Measurements from ENCODE around the gene TNKS1BP1. TPM values are rescaled to one million over a fixed set of nuclear protein-coding genes. Genes with fewer than 3 reads are reported as not detected.

TNKS1BP1 gene
- total and polyA plus RNA-seq, 9 of the 15 experiments (the other 6 are each of a cell fraction or from before 2014, with no cell fraction given): 1.1 to 47.2 (median 10.9) TPM

DNA sequence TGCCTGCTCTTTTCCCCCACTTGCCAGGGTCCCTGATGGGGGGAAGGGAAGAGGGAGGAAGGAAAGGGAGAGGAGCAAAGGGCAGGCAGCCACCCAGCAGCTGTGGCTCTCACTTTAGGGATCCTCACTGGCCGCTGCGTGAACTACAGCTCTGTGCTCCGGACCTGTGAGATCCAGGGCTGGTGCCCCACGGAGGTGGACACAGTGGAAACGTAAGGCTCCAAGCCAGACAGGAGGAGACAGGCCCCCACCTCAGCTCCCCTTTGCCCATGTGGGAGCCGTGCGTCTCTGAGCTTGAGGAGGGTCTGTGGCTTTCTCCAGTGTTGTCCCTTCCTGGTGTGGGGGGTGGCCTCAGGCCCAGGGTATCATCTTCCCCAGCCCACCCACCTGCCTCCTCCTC is 23.3 kb upstream of the TNKS1BP1 start:
- no peak for FAIRE-seq
- H3K79me2 ChIP-seq (ENCODE audit: control insufficient read depth, insufficient read depth, low read length): no peaks in the 10 kb centered on the region
- in situ Hi-C loops (cut with MboI): loop anchor here (10.0 kb wide), 2 partner anchors 177 to 1167 kb away; no protein-coding TSS in a partner anchor
- 0 out of 2 replicates have a peak, but pooled peaks cover 4% of the 10 kb centered on the region for H3K9me3 ChIP-seq (replicated peaks; ENCODE audit: control insufficient read depth, insufficient read depth, low read depth, low read length)
- DNase-seq (ENCODE audit: extremely low read depth in 1 of 4, low spot score in 3 of 4): no peak
- 44% methylated on average over 6 of the region's 7 CpGs for WGBS (ENCODE audit: insufficient coverage, low coverage, missing lambda C conversion rate)
- no peaks in the 10 kb centered on the region for H3K27me3 ChIP-seq (ENCODE audit: control insufficient read depth in 2 of 2, insufficient read depth in 2 of 2, low read length in 2 of 2)
- BruUV-seq (replicated peaks): no TSS peak
- peaks cover 14 to 19% of the 10 kb centered on the region in 2 experiments for H3K4me1 ChIP-seq (replicated peaks in 1 of 2; ENCODE audit: control insufficient read depth in 2 of 2, insufficient read depth in 2 of 2, low read length in 2 of 2)
- POLR2A ChIA-PET: interaction anchor here (0.6 to 1.4 kb wide), 2 partner anchors 84 to 356 kb away, joined by 3 to 4 read pairs; no protein-coding TSS in a partner anchor
- H3K9me1 ChIP-seq (ENCODE audit: control insufficient read depth, insufficient read depth, low read length): no peaks in the 10 kb centered on the region
- CTCF ChIA-PET (ENCODE audit: low intra/inter-chr PET ratio): interaction anchor here (0.7 kb wide), 1 partner anchor 173 kb away, joined by 3 read pairs; no protein-coding TSS in a partner anchor
- no peaks in the 10 kb centered on the region for H3K36me3 ChIP-seq (ENCODE audit: control insufficient read depth, insufficient read depth, low read length)
- H3K4me3 ChIP-seq: no peak overlapping the region
- H3K9ac ChIP-seq (ENCODE audit: insufficient read depth in 1 of 2, low read depth in 2 of 2, low read length in 2 of 2): peak overlapping the region in 1 of 2 experiments; percentile 53; a peak in 1 of 4 replicates
- intact Hi-C loops (cut with micrococcal nuclease): loop anchor here (5.0 to 10.0 kb wide), 2 partner anchors 447 to 1164 kb away; no protein-coding TSS in a partner anchor
- no peak overlapping the region for H3K4me2 ChIP-seq (ENCODE audit: insufficient read depth, low read length)
- no peak overlapping the region for H3K27ac ChIP-seq (ENCODE audit: extremely low read depth, low read depth, low read length)
- TF ChIP-seq JUN (IDR thresholded peaks at IDR 0.05; ENCODE audit: borderline replicate concordance, low read depth, low read length) (no peak), JUN (CRISPR knock-in tag; IDR thresholded peaks at IDR 0.05; ENCODE audit: borderline replicate concordance) (no peak), ARNT (IDR thresholded peaks at IDR 0.05) (no peak), SIX5 (IDR thresholded peaks at IDR 0.05; ENCODE audit: borderline replicate concordance in 1 of 2, insufficient read depth in 1 of 2, low read depth in 1 of 2, low read length in 2 of 2) (no peak), SETDB1 (IDR thresholded peaks at IDR 0.05; ENCODE audit: low read length) (no peak)
- peak overlapping the region; percentile 75 for H2AFZ ChIP-seq (ENCODE audit: low read depth, low read length)
- H4K20me1 ChIP-seq (replicated peaks; ENCODE audit: control insufficient read depth, insufficient read depth, low read length): no peaks in the 10 kb centered on the region
- peak; percentile 46 for ATAC-seq

All from K562 (cell line).